Ovary (tissue), 9 donors: ENCODE results near the gene TMEM272. TPM values are rescaled to one million over a fixed set of nuclear protein-coding genes. Genes with fewer than 3 reads are reported as not detected.

Experiments
- DNase-seq, 5 donors: peaks; one replicate each; pipeline ENCODE4 v3.0.0-alpha.2; 2019 to 2020
- H3K27ac ChIP-seq, 2 donors: fragments of 200-600 bp; one replicate each; pipeline versions ENCODE4 v1.5.1 to v1.8.0; 2019 to 2022
- H3K27me3 ChIP-seq: fragments of 200-600 bp; one replicate; pipeline ENCODE4 v1.8.0; 2022
- H3K36me3 ChIP-seq: fragments of 200-600 bp; sonication (generic); one replicate; pipeline ENCODE4 v1.5.1; 2019
- H3K4me1 ChIP-seq: one replicate; pipeline ENCODE4 v1.8.1; 2013; ENCODE audit warnings: mild to moderate bottlenecking, moderate library complexity; ENCODE audit not compliant: insufficient read depth
- H3K4me3 ChIP-seq: fragments of 200-600 bp; sonication (generic); one replicate; pipeline ENCODE4 v1.5.1; 2017
- H3K9me3 ChIP-seq, 2 donors: fragments of 200-600 bp in 1 of 2; sonication (generic) in 1 of 2; one replicate each; pipeline versions ENCODE4 v1.5.1 to v1.8.1; 2013 to 2019; ENCODE audit warnings: mild to moderate bottlenecking in 1 of 2, moderate library complexity in 1 of 2
- CTCF ChIP-seq, 3 donors: fragments of 450-650 bp in 2 of 3; fragments of 200-600 bp in 1 of 3; IDR thresholded peaks; one replicate each; pipeline versions ENCODE4 v1.5.1 to v1.8.0; 2016 to 2022; ENCODE audit warnings: antibody characterized with exemption in 3 of 3, mild to moderate bottlenecking in 1 of 3
- EP300 ChIP-seq: sonication (generic); formaldehyde crosslinking; IDR thresholded peaks from one replicate; pipeline ENCODE4 v1.6.1; 2017; ENCODE audit warnings: antibody characterized with exemption
- POLR2A ChIP-seq: fragments of 450-650 bp; IDR thresholded peaks from one replicate; pipeline ENCODE4 v1.6.1; 2017; ENCODE audit warnings: antibody characterized with exemption, mild to moderate bottlenecking, moderate library complexity
- WGBS, 3 donors: extraction: QIAGEN DNeasy Blood & Tissue Kit in 1 of 3; methylation state at CpG; one replicate each; pipeline versions ENCODE4 v1.1.5 to v1.1.7; 2013 to 2017; 5-methylcytosine and 5-hydroxymethylcytosine counted together
- intact Hi-C, 4 donors: fragments of 100-400 bp; cut with DNase I; formaldehyde crosslinking; loops; one replicate each; pipeline versions ENCODE4 v1.11.0 to v1.15.1; 2022 to 2023
- polyA plus RNA-seq, 2 donors: library from polyadenylated mRNA; stranded (reverse); fragments of 200-250 nt in 1 of 2; fragments of 350-450 nt in 1 of 2; fragmentation: Illumina TruSeq in 1 of 2; extraction: RNeasy Lipid Tissue Mini Kit (QIAGEN cat#74804) in 1 of 2; gene quantifications; one replicate each; pipeline ENCODE4 v1.2.3, GENCODE V29; 2013 to 2014
- total RNA-seq, 7 donors: library from RNA; depleted of rRNA in 2 of 7; stranded (reverse); fragments of >200 nt in 2 of 7; fragmentation: NEBNext Ultra II Directional in 3 of 7; extraction: Animal tissue kit (Norgen Biotek cat#: 25700) in 3 of 7; gene quantifications; one replicate each; pipeline versions ENCODE4 v1.1.0 to v1.2.4, GENCODE V29; 2016 to 2023
- donor health status: DM: no; HTN: no; CAD: no; lungs with moderate emphysema.
- donor health status: DM: no; HTN: no; CAD: no.
- donor health status: Bipolar disorder and iron deficiency.
- donor health status: DM: yes; HTN: yes; CAD: no.
- donor health status: DM: no; HTN: no; CAD: no.
- donor health status: DM: yes; HTN: yes; CAD: no.

The TMEM272 gene
- total and polyA plus RNA-seq, 9 donors: 0.05 to 0.28 (median 0.11) TPM; not detected in 2

GRCh38 chr13:51861723-51862300 is 16.8 kb upstream of the TMEM272 start, which contains the start of gene CCDC70:
TSS of gene CCDC70 (plus strand) at chr13:51861969. CDS start at chr13:51865412, 3,443 bp downstream.
- Histone ChIP-seq H3K36me3 (no peaks in the 10 kb centered on the region), H3K27me3 (no peaks in the 10 kb centered on the region), H3K9me3 (no peaks in the 10 kb centered on the region), H3K4me3 (no peak within 1 kb of the TSS), H3K27ac (no peak within 1 kb of the TSS), H3K4me1 (no peaks in the 10 kb centered on the region)
- DNase-seq: no peak
- intact Hi-C loops: no loop called here
- TF ChIP-seq CTCF (IDR thresholded peaks at IDR 0.05) (no peak), POLR2A (no peak), EP300 (no peak)
- 85 to 86% (median 85%) methylated on average over 5 of the region's 5 CpGs for WGBS, 3 donors

- H3K9me3 ChIP-seq: no peaks in the 10 kb centered on the region
- no peak for TF ChIP-seq CTCF (IDR thresholded peaks at IDR 0.05)
- no peak for TF ChIP-seq EP300
- TF ChIP-seq POLR2A: no peak
- no peaks in the 10 kb centered on the region for H3K36me3 ChIP-seq
- no peaks in the 10 kb centered on the region for H3K27me3 ChIP-seq
- intact Hi-C loops: no loop called here
- no peak overlapping the region for H3K4me3 ChIP-seq
- DNase-seq: no peak
- 41 to 47% (median 43%) methylated on average over 11 of the region's 11 CpGs for WGBS, 3 donors
- no peak overlapping the region for H3K27ac ChIP-seq
- no peaks in the 10 kb centered on the region for H3K4me1 ChIP-seq
Measured at GRCh38 chr13:51858433-51859247, 13.7 kb upstream of the TMEM272 start.

GRCh38 chr13:51856998-51857397 is 12.0 kb upstream of the TMEM272 start:
- H3K36me3 ChIP-seq: no peaks in the 10 kb centered on the region
- 83 to 96% (median 93%) methylated on average over 1 of the region's 1 CpG for WGBS, 3 donors
- H3K4me3 ChIP-seq: no peak overlapping the region
- intact Hi-C loops: no loop called here
- no peaks in the 10 kb centered on the region for H3K9me3 ChIP-seq
- H3K27me3 ChIP-seq: no peaks in the 10 kb centered on the region
- TF ChIP-seq EP300: no peak
- DNase-seq: no peak
- H3K4me1 ChIP-seq: no peaks in the 10 kb centered on the region
- H3K27ac ChIP-seq: no peak overlapping the region

GRCh38 chr13:51856027-51856736 is 11.2 kb upstream of the TMEM272 start:
- Histone ChIP-seq H3K4me3 (no peak overlapping the region), H3K9me3 (no peaks in the 10 kb centered on the region), H3K4me1 (no peaks in the 10 kb centered on the region), H3K36me3 (no peaks in the 10 kb centered on the region), H3K27ac (no peak overlapping the region), H3K27me3 (no peaks in the 10 kb centered on the region)
- TF ChIP-seq CTCF (IDR thresholded peaks at IDR 0.05): no peak
- TF ChIP-seq POLR2A: no peak
- TF ChIP-seq EP300: no peak
- intact Hi-C loops: no loop called here
- WGBS, 3 donors: 95 to 99% (median 97%) methylated on average over 1 of the region's 1 CpG
- no peak for DNase-seq
